Measurements from ENCODE around the gene HSF2BP. TPM values are rescaled to one million over a fixed set of nuclear protein-coding genes. Genes with fewer than 3 reads are reported as not detected.
A peak's percentile ranks its signal among the peaks of the same experiment; 100 is the strongest.

Gene HSF2BP
- total RNA-seq, 4 donors from 2014 or later = 0.39 to 0.97 TPM; not detected in 2

DNA sequence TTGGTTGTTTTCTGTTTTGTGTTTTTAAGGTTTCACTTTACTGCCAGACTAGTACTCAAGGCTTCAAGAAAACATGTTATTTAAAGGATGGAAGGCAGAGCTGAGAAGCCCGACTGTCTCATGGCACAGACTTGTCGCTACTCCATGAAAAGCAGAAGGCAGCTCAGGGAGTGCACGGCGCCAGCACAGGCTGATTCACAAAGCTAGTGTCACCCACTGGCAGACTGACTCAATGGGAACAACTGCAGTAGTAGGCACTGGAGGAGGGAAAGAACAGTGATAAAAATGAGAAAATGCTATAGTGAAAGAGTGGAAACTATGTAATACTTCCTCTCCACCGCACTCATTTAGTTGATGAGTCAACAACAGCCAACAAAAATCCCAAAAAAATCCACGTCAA lies 14.7 kb downstream of the HSF2BP start:
- intact Hi-C loops (cut with DNase I; ENCODE audit: low total_unique reads) = no loop called here
- H3K4me3 ChIP-seq (ENCODE audit: low read depth, poor library complexity, severe bottlenecking) = no peak overlapping the region
- WGBS, 2 donors = 54 to 70% methylated on average over 6 of the region's 6 CpGs
- DNase-seq (ENCODE audit: low spot score in 2 of 2) = peak in 1 of 2 donors; percentile 84
- TF ChIP-seq, protein P1, sequence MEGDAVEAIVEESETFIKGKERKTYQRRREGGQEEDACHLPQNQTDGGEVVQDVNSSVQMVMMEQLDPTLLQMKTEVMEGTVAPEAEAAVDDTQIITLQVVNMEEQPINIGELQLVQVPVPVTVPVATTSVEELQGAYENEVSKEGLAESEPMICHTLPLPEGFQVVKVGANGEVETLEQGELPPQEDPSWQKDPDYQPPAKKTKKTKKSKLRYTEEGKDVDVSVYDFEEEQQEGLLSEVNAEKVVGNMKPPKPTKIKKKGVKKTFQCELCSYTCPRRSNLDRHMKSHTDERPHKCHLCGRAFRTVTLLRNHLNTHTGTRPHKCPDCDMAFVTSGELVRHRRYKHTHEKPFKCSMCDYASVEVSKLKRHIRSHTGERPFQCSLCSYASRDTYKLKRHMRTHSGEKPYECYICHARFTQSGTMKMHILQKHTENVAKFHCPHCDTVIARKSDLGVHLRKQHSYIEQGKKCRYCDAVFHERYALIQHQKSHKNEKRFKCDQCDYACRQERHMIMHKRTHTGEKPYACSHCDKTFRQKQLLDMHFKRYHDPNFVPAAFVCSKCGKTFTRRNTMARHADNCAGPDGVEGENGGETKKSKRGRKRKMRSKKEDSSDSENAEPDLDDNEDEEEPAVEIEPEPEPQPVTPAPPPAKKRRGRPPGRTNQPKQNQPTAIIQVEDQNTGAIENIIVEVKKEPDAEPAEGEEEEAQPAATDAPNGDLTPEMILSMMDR (IDR thresholded peaks at IDR 0.05) = no peak
- TF ChIP-seq POLR2A (IDR thresholded peaks at IDR 0.05) = no peak

DNA sequence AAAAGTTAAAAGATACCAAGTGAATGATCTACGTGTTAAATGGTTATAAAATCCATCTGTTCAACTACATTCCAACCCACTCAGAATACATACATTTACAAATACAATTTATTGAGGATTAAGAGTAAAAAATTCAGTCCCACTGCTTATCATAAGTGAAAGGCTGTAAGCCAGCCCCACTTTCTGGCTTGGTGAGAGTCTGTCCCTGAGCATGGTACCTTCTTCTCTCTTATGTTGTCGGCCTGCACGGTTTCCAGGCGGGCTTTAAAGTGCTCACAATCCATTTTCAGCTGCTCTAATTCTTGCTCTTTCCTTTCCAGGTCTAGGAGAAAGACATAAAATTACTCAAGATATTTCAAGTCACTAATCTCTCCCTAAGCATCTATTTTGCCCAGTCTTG lies 15.2 kb downstream of the HSF2BP start:
- no peak overlapping the region for H3K4me3 ChIP-seq (ENCODE audit: low read depth, poor library complexity, severe bottlenecking)
- TF ChIP-seq, protein P1 (IDR thresholded peaks at IDR 0.05) = no peak
- no peak for TF ChIP-seq POLR2A (IDR thresholded peaks at IDR 0.05)
- WGBS, 2 donors = 85% methylated on average over 4 of the region's 4 CpGs
- intact Hi-C loops (cut with DNase I; ENCODE audit: low total_unique reads) = no loop called here
- DNase-seq (ENCODE audit: low spot score in 2 of 2) = peak in 1 of 2 donors; percentile 57

DNA sequence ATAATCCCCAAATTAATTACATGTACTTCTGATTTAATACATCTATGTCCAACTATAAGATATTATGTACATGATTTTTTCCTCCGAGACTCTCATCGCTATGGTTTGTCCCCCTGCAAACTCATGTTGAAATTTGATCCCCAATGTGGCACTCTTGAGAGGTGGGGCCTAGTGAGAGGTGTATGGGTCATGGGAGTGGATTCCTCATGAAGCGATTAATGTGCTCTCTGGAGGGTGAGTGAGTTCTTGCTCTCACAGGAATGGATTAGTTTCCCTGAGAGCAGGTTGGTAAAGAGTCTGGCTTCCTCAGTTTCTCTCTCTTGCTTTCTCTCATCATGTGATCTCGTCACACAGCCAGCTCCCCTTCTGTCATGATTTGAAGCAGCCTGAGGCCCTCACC lies 16.1 kb downstream of the HSF2BP start:
- H3K4me3 ChIP-seq (ENCODE audit: low read depth, poor library complexity, severe bottlenecking) = no peak overlapping the region
- intact Hi-C loops (cut with DNase I; ENCODE audit: low total_unique reads) = no loop called here
- DNase-seq (ENCODE audit: low spot score in 2 of 2) = no peak
- WGBS, 2 donors = 91 to 97% methylated on average over 4 of the region's 4 CpGs
- TF ChIP-seq, protein P1 (IDR thresholded peaks at IDR 0.05) = no peak
- TF ChIP-seq POLR2A (IDR thresholded peaks at IDR 0.05) = no peak

DNA sequence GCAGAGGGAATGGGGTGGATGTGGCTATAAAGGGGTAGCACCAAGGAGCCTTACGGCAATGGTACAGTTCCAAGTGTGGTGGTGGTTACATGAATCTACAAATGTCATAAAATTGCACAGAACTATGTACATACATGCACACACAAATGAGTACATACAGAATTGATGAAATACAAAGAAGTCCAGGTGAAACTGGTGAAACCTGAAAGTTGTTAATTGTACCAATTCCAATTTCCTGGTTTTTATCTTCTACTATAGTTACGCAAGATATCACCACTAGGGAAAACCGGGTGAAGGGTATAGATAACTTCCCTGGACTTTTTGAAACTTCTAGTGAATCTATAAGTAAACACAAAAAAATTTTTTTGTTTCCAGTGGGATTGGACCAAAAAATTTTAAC lies 18.9 kb downstream of the HSF2BP start:
- DNase-seq (ENCODE audit: low spot score in 2 of 2) = no peak
- 55 to 64% methylated on average over 3 of the region's 3 CpGs for WGBS, 2 donors
- TF ChIP-seq, protein P1 (IDR thresholded peaks at IDR 0.05) = no peak
- TF ChIP-seq POLR2A (IDR thresholded peaks at IDR 0.05) = no peak
- no peak overlapping the region for H3K4me3 ChIP-seq (ENCODE audit: low read depth, poor library complexity, severe bottlenecking)
- intact Hi-C loops (cut with DNase I; ENCODE audit: low total_unique reads) = no loop called here

DNA sequence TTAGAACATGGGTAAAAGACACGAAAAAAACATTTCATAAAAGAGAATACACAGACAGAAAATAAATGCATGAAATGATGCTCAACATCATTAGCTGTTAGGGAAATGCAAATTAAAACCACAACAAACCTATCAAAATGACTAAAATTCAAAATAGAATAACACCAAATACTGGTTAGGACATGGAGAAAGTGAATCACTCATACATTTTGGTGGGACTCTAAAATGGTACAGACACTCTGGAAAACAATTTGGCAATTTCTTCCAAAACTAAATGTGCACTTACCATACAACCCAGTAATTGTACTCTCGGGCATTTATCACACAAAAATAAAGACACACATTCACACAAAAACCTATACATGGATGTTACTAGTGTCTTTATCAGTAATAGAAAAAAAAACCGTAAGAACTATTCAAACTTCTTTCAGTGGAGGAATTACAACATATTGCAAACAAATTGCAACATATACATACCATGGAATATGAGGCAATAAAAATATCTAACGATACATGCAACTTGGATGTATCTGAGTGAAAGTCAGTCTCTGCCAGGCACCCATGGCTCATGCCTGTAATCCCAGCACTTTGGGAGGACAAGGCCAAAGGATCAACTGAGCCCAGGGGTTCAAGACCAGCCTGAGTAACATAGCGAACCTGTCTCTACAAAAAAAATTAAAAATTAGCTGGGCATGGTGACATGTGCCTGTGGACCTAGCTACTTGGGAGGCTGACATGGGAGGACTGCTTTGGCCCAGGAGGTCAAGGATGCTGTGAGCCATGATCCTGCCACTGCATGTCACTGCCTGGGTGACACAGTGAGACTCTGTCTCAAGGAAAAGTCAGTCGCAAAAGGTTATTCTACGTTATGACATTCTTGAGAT lies 19.6 kb downstream of the HSF2BP start:
- TF ChIP-seq POLR2A (IDR thresholded peaks at IDR 0.05) = no peak
- TF ChIP-seq, protein P1 (IDR thresholded peaks at IDR 0.05) = no peak
- DNase-seq (ENCODE audit: low spot score in 2 of 2) = no peak
- 67 to 68% methylated on average over 7 of the region's 7 CpGs for WGBS, 2 donors
- no peak overlapping the region for H3K4me3 ChIP-seq (ENCODE audit: low read depth, poor library complexity, severe bottlenecking)
- intact Hi-C loops (cut with DNase I; ENCODE audit: low total_unique reads) = no loop called here
